ENCODE measurements around the gene WDHD1.

- TF ChIP-seq CTCF (conservative IDR thresholded peaks at IDR 0.05; ENCODE audit: low read depth, low read length), result no peak
- TF ChIP-seq EZH2 (IDR thresholded peaks at IDR 0.05; ENCODE audit: low read length, unreplicated experiment), result no peak
Measured at GRCh38 chr14:55047301-55048053, 20.6 kb upstream of the WDHD1 start.

Data from PC-3 (cell line).